Spleen (tissue), 11 donors: ENCODE measurements around the gene SPATA6. TPM values are rescaled to one million over a fixed set of nuclear protein-coding genes. Genes with fewer than 3 reads are reported as not detected.
A peak's percentile ranks its signal among the peaks of the same experiment; 100 is the strongest.

ENCODE experiments used
- DNase-seq: peaks from one replicate; pipeline ENCODE4 v3.0.0-alpha.2; 2020
- H3K27ac ChIP-seq, 8 donors: fragments of 200-600 bp; sonication (generic) in 7 of 8; 1 replicate in 4 of 8; 2 replicates in 4 of 8; pipeline versions ENCODE4 v1.5.0 to v1.8.0; 2016 to 2021; ENCODE audit warnings: inconsistent platforms in 4 of 8, mild to moderate bottlenecking in 4 of 8, moderate library complexity in 1 of 8
- H3K27me3 ChIP-seq, 7 donors: fragments of 200-600 bp; sonication (generic) in 6 of 7; replicated peaks in 1 of 7; 1 replicate in 4 of 7; 2 replicates in 3 of 7; pipeline versions ENCODE4 v1.5.0 to v1.8.0; 2016 to 2021; ENCODE audit warnings: inconsistent platforms in 3 of 7, mild to moderate bottlenecking in 1 of 7
- H3K36me3 ChIP-seq, 6 donors: fragments of 200-600 bp; sonication (generic) in 5 of 6; 1 replicate in 4 of 6; 2 replicates in 2 of 6; pipeline versions ENCODE4 v1.5.0 to v1.8.0; 2016 to 2021; ENCODE audit warnings: inconsistent platforms in 2 of 6
- H3K4me1 ChIP-seq, 6 donors: fragments of 200-600 bp; sonication (generic) in 5 of 6; 1 replicate in 3 of 6; 2 replicates in 3 of 6; pipeline versions ENCODE4 v1.5.0 to v1.8.0; 2016 to 2021; ENCODE audit warnings: inconsistent platforms in 3 of 6
- H3K4me3 ChIP-seq, 8 donors: fragments of 200-600 bp; sonication (generic) in 7 of 8; 1 replicate in 4 of 8; 2 replicates in 4 of 8; pipeline versions ENCODE4 v1.5.0 to v1.8.0; 2016 to 2021; ENCODE audit warnings: inconsistent platforms in 4 of 8, mild to moderate bottlenecking in 4 of 8, moderate library complexity in 2 of 8
- H3K9me3 ChIP-seq, 8 donors: fragments of 200-600 bp; sonication (generic) in 7 of 8; 1 replicate in 4 of 8; 2 replicates in 4 of 8; pipeline versions ENCODE4 v1.5.0 to v1.8.0; 2016 to 2021; ENCODE audit warnings: inconsistent platforms in 4 of 8
- POLR2A ChIP-seq, 3 donors: fragments of 450-650 bp; IDR thresholded peaks; one replicate each; pipeline ENCODE4 v1.5.1; 2017; ENCODE audit warnings: antibody characterized with exemption in 3 of 3, mild to moderate bottlenecking in 1 of 3
- POLR2AphosphoS5 ChIP-seq, 3 donors: sonication (generic); formaldehyde crosslinking; IDR thresholded peaks; one replicate each; pipeline ENCODE4 v1.5.1; 2017; ENCODE audit warnings: antibody characterized with exemption in 3 of 3
- WGBS, 5 donors: extraction: QIAGEN DNeasy Blood & Tissue Kit in 3 of 5; methylation state at CpG; one replicate each; pipeline versions ENCODE4 v1.1.5 to v1.1.7; 2013 to 2018; 5-methylcytosine and 5-hydroxymethylcytosine counted together
- intact Hi-C: fragments of 100-400 bp; cut with DNase I; formaldehyde crosslinking; loops from one replicate; pipeline ENCODE4 v1.15.0; 2023; ENCODE audit warnings: low total_unique reads
- polyA plus RNA-seq, 3 donors: library from polyadenylated mRNA; stranded (reverse); fragments of 200-250 nt; gene quantifications; one replicate each; pipeline ENCODE4 v1.2.1, GENCODE V29; 2013
- small RNA-seq, 4 donors: library from RNA; depleted of rRNA; stranded (forward); fragments of <200 nt; gene quantifications; one replicate each; pipeline ENCODE3, GENCODE V24; 2016
- total RNA-seq, 7 donors: library from RNA; depleted of rRNA in 3 of 7; stranded (reverse); fragments of >200 nt in 3 of 7; fragmentation: NEBNext Ultra II Directional in 4 of 7; extraction: Animal tissue kit (Norgen Biotek cat#: 25700) in 4 of 7; gene quantifications; one replicate each; pipeline versions ENCODE4 v1.1.0 to v1.2.1, GENCODE V29; 2016 to 2021
- TF ChIP-seq, protein P1 (sequence below), 11 experiments: fragments of 200-600 bp in 7 of 11; fragments of 450-650 bp in 4 of 11; sonication (generic) in 4 of 11; IDR thresholded peaks in 8 of 11; conservative IDR thresholded peaks in 3 of 11; 1 replicate in 7 of 11; 2 replicates in 4 of 11; pipeline versions ENCODE4 v1.4.0 to v1.8.0; 2016 to 2021; ENCODE audit warnings: antibody characterized with exemption in 11 of 11, inconsistent platforms in 4 of 11, mild to moderate bottlenecking in 1 of 11
- donor health status: healthy with polysubstance abuse.
- donor health status: DM: no; HTN: no; CAD: no; lungs with moderate emphysema.
- donor health status: DM: no; HTN: no; CAD: no.
- donor health status: Bipolar disorder and iron deficiency.
- donor health status: healthy.
- donor health status: DM: no; HTN: no; CAD: no.
- donor health status: DM: yes; HTN: yes; CAD: no.

Gene SPATA6
- total and polyA plus RNA-seq, 10 donors: 2.2 to 34.9 (median 15.9) TPM

- intact Hi-C loops: no loop called here
- H3K36me3 ChIP-seq: no peaks in the 10 kb centered on the region
- 83 to 92% (median 86%) methylated on average over 3 of the region's 3 CpGs for WGBS, 5 donors
- H3K4me1 ChIP-seq: peaks cover 0 to 43% (median 27%) of the 10 kb centered on the region in 6 donors
- H3K27me3 ChIP-seq: no peaks in the 10 kb centered on the region
- TF ChIP-seq, protein P1, sequence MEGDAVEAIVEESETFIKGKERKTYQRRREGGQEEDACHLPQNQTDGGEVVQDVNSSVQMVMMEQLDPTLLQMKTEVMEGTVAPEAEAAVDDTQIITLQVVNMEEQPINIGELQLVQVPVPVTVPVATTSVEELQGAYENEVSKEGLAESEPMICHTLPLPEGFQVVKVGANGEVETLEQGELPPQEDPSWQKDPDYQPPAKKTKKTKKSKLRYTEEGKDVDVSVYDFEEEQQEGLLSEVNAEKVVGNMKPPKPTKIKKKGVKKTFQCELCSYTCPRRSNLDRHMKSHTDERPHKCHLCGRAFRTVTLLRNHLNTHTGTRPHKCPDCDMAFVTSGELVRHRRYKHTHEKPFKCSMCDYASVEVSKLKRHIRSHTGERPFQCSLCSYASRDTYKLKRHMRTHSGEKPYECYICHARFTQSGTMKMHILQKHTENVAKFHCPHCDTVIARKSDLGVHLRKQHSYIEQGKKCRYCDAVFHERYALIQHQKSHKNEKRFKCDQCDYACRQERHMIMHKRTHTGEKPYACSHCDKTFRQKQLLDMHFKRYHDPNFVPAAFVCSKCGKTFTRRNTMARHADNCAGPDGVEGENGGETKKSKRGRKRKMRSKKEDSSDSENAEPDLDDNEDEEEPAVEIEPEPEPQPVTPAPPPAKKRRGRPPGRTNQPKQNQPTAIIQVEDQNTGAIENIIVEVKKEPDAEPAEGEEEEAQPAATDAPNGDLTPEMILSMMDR (IDR thresholded peaks at IDR 0.05 in 8 of 11, conservative IDR thresholded peaks at IDR 0.05 in 3 of 11): no peak
- TF ChIP-seq POLR2A (IDR thresholded peaks at IDR 0.05) (no peak), POLR2AphosphoS5 (IDR thresholded peaks at IDR 0.05) (no peak)
- H3K27ac ChIP-seq: no peak overlapping the region
- H3K9me3 ChIP-seq: no peaks in the 10 kb centered on the region
- no peak for DNase-seq
- no peak overlapping the region for H3K4me3 ChIP-seq
These were observed 222.1 kb downstream of the SPATA6 start for GRCh38 chr1:48249868-48250267.

GRCh38 chr1:48248356-48248755, 223.6 kb downstream of the SPATA6 start:
- no peaks in the 10 kb centered on the region for H3K27me3 ChIP-seq
- H3K4me3 ChIP-seq: no peak overlapping the region
- intact Hi-C loops: no loop called here
- TF ChIP-seq, protein P1 (IDR thresholded peaks at IDR 0.05 in 8 of 11, conservative IDR thresholded peaks at IDR 0.05 in 3 of 11): no peak
- TF ChIP-seq POLR2A (IDR thresholded peaks at IDR 0.05) (no peak), POLR2AphosphoS5 (IDR thresholded peaks at IDR 0.05) (no peak)
- H3K36me3 ChIP-seq: no peaks in the 10 kb centered on the region
- H3K27ac ChIP-seq: peak overlapping the region in 1 of 8 donors; percentile 95
- DNase-seq: no peak
- peaks cover 0 to 53% (median 30%) of the 10 kb centered on the region in 6 donors for H3K4me1 ChIP-seq
- WGBS, 5 donors: 75 to 92% (median 87%) methylated on average over 4 of the region's 4 CpGs
- H3K9me3 ChIP-seq: no peaks in the 10 kb centered on the region

DNA sequence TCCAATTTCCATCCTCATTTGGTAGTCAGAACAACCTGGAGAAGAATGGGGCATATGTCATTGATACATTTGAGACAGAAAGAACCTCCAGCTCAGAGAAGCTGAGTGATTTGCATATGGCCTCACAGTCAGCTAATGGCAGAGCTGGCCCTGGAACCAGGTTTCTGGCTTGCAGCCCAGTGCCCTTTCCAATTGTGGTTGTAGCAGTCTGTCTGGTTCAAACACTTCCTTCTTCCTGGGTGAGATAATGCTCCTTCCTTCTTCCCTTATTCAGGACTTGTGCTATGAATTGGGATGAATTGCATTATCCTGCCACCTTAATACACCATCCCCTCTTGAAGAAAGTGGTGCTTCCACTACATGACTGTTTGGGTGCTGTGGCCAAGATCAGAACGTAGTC, 225.3 kb downstream of the SPATA6 start:
- Histone ChIP-seq H3K4me3 (no peak overlapping the region), H3K9me3 (no peaks in the 10 kb centered on the region), H3K27me3 (no peaks in the 10 kb centered on the region), H3K27ac (peak overlapping the region in 4 of 8 donors; percentile 15 to 95 (median 90)), H3K4me1 (peaks cover 0 to 61% (median 37%) of the 10 kb centered on the region in 6 donors), H3K36me3 (no peaks in the 10 kb centered on the region)
- no peak for TF ChIP-seq POLR2AphosphoS5 (IDR thresholded peaks at IDR 0.05)
- TF ChIP-seq POLR2A (IDR thresholded peaks at IDR 0.05): no peak
- TF ChIP-seq, protein P1 (IDR thresholded peaks at IDR 0.05 in 8 of 11, conservative IDR thresholded peaks at IDR 0.05 in 3 of 11): no peak
- 46 to 74% (median 57%) methylated on average over 1 of the region's 1 CpG for WGBS, 5 donors
- intact Hi-C loops: no loop called here
- peak; percentile 79 for DNase-seq

Small RNAs within 50 kb of the gene (small RNA-seq; reads per million reads assigned to genes)
- gene RNU4-61P (0 reads per million in 4 donors), gene RNU6-723P (0 reads per million in 4 donors)

Other genes with a start within 250 kb of the SPATA6 start
- gene SLC5A9, start 249.5 kb downstream of the SPATA6 start, total RNA-seq: 1 to 10 TPM in 2 of 7 donors, under 1 TPM in 5; 0.51 to 2.1 (median 0.82) TPM
- 1 to 10 TPM in 2 of 3 donors, under 1 TPM in 1; 0.72 to 1.3 (median 1.3) TPM for gene SLC5A9, start 249.5 kb downstream of the SPATA6 start, polyA plus RNA-seq